ENCODE results near the gene B3GNT2.

The B3GNT2 gene

GRCh38 chr2:62194558-62195420 is 1.1 kb upstream of the B3GNT2 start:
- H3K4me3 ChIP-seq (IDR thresholded peaks at IDR 0.05; ENCODE audit: insufficient read depth, low read depth, low read length) = no peak overlapping the region

GRCh38 chr2:62196278-62196901 is 475 bp downstream of the B3GNT2 start:
- Histone ChIP-seq H3K4me2 (peak overlapping the region; percentile 43), H3K79me2 (ENCODE audit: insufficient read depth, low read depth) (peaks cover 47% of the 10 kb centered on the region), H4K20me1 (ENCODE audit: insufficient read depth) (peaks cover 35% of the 10 kb centered on the region), H3K27me3 (ENCODE audit: insufficient read depth, low read depth) (no peaks in the 10 kb centered on the region), H3K27ac (peak overlapping the region; percentile 77), H2AFZ (ENCODE audit: low read depth) (peak overlapping the region; percentile 88), H3K36me3 (ENCODE audit: insufficient read depth) (no peaks in the 10 kb centered on the region), H3K9ac (peak overlapping the region; percentile 84), H3K4me3 (IDR thresholded peaks at IDR 0.05; ENCODE audit: insufficient read depth, low read depth, low read length) (no peak overlapping the region), H3K4me1 (ENCODE audit: low read depth, poor library complexity, severe bottlenecking) (peaks cover 36% of the 10 kb centered on the region)
- TF ChIP-seq CTCF (conservative IDR thresholded peaks at IDR 0.05; ENCODE audit: low read depth, low read length) = no peak

More at GRCh38 chr2:62194558-62195420, 1.1 kb upstream of the B3GNT2 start:
- peak overlapping the region; percentile 92 for H2AFZ ChIP-seq (ENCODE audit: low read depth)
- TF ChIP-seq CTCF (conservative IDR thresholded peaks at IDR 0.05; ENCODE audit: low read depth, low read length) = no peak
- H3K36me3 ChIP-seq (ENCODE audit: insufficient read depth) = no peaks in the 10 kb centered on the region
- no peaks in the 10 kb centered on the region for H3K27me3 ChIP-seq (ENCODE audit: insufficient read depth, low read depth)
- H3K4me1 ChIP-seq (ENCODE audit: low read depth, poor library complexity, severe bottlenecking) = peaks cover 20% of the 10 kb centered on the region
- H3K79me2 ChIP-seq (ENCODE audit: insufficient read depth, low read depth) = peaks cover 31% of the 10 kb centered on the region
- peak overlapping the region; percentile 65; the same call in 1 of the 2 replicates for H3K4me2 ChIP-seq
- no peak overlapping the region for H3K27ac ChIP-seq
- no peak overlapping the region; the same call in 1 of the 2 replicates for H3K9ac ChIP-seq
- H4K20me1 ChIP-seq (ENCODE audit: insufficient read depth) = peaks cover 22% of the 10 kb centered on the region

- H3K27me3 ChIP-seq (ENCODE audit: insufficient read depth, low read depth) = no peaks in the 10 kb centered on the region
- peaks cover 44% of the 10 kb centered on the region for H4K20me1 ChIP-seq (ENCODE audit: insufficient read depth)
- peak overlapping the region; percentile 89 for H3K4me2 ChIP-seq
- H3K9ac ChIP-seq = peak overlapping the region; percentile 84; the same call in 1 of the 2 replicates
- H2AFZ ChIP-seq (ENCODE audit: low read depth) = peak overlapping the region; percentile 88; the same call in 1 of the 2 replicates
- H3K4me1 ChIP-seq (ENCODE audit: low read depth, poor library complexity, severe bottlenecking) = peaks cover 45% of the 10 kb centered on the region
- no peaks in the 10 kb centered on the region for H3K36me3 ChIP-seq (ENCODE audit: insufficient read depth)
- H3K4me3 ChIP-seq (IDR thresholded peaks at IDR 0.05; ENCODE audit: insufficient read depth, low read depth, low read length) = peak overlapping the region; percentile 93
- H3K79me2 ChIP-seq (ENCODE audit: insufficient read depth, low read depth) = peaks cover 56% of the 10 kb centered on the region
- peak overlapping the region; percentile 77; the same call in 1 of the 2 replicates for H3K27ac ChIP-seq
- 0 out of 2 replicates have a peak, but pooled peaks have one; percentile 23 for TF ChIP-seq CTCF (conservative IDR thresholded peaks at IDR 0.05; ENCODE audit: low read depth, low read length)
Observed at GRCh38 chr2:62197011-62197924, 1.4 kb downstream of the B3GNT2 start.

Data from KMS-11 (cell line).